ENCODE data around the gene PLPP6.

PLPP6 gene

DNA sequence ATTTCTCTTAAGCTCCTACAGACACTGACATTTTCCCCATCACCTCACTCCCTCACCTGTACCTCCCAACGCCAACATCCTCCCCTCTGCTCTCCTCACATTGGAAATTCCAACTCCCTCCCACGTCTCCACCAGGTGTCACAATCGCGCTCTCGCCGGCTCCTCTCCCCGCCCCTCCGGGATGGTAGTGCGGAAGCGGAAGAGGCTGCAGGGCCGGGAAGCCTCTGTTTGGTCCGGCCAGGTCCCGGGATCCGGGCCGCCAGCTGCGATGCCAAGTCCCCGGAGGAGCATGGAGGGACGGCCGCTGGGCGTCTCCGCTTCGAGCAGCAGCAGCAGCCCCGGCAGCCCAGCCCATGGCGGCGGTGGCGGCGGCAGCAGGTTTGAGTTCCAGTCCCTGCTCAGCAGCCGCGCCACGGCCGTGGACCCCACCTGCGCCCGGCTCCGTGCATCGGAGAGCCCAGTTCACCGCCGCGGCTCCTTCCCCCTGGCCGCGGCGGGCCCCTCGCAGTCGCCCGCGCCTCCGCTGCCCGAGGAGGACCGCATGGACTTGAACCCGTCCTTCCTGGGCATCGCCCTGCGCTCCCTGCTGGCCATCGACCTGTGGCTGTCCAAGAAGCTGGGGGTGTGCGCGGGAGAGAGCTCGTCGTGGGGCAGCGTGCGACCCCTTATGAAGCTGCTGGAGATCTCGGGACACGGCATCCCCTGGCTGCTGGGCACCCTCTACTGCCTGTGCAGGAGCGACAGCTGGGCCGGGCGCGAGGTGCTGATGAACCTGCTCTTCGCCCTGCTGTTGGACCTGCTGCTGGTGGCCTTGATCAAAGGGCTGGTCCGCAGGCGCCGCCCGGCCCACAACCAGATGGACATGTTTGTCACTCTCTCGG, at the start of gene PLPP6:
Gene PLPP6, plus strand, starts transcription at position 187 of the 881 bp plus-strand sequence. Its CDS starts 82 bp downstream, at position 269.
- peak; percentile 68 for TF ChIP-seq CTCF (conservative IDR thresholded peaks at IDR 0.05; ENCODE audit: low read depth, low read length)
- peak within 1 kb of the TSS; percentile 92 for H3K4me3 ChIP-seq (ENCODE audit: low read depth, low read length)
- peak; percentile 85 for DNase-seq (ENCODE audit: low read depth)

- no peak for TF ChIP-seq CTCF (conservative IDR thresholded peaks at IDR 0.05; ENCODE audit: low read depth, low read length)
- DNase-seq (ENCODE audit: low read depth), result no peak
- no peak overlapping the region for H3K4me3 ChIP-seq (ENCODE audit: low read depth, low read length)
Observed at GRCh38 chr9:4614627-4615026, 47.5 kb upstream of the PLPP6 start.

GRCh38 chr9:4615251-4615650, 46.8 kb upstream of the PLPP6 start:
- H3K4me3 ChIP-seq (ENCODE audit: low read depth, low read length), result no peak overlapping the region
- peak; percentile 79 for DNase-seq (ENCODE audit: low read depth)
- no peak for TF ChIP-seq CTCF (conservative IDR thresholded peaks at IDR 0.05; ENCODE audit: low read depth, low read length)

GRCh38 chr9:4615778-4616177, 46.3 kb upstream of the PLPP6 start:
- TF ChIP-seq CTCF (conservative IDR thresholded peaks at IDR 0.05; ENCODE audit: low read depth, low read length), result no peak
- no peak for DNase-seq (ENCODE audit: low read depth)
- no peak overlapping the region for H3K4me3 ChIP-seq (ENCODE audit: low read depth, low read length)

DNA sequence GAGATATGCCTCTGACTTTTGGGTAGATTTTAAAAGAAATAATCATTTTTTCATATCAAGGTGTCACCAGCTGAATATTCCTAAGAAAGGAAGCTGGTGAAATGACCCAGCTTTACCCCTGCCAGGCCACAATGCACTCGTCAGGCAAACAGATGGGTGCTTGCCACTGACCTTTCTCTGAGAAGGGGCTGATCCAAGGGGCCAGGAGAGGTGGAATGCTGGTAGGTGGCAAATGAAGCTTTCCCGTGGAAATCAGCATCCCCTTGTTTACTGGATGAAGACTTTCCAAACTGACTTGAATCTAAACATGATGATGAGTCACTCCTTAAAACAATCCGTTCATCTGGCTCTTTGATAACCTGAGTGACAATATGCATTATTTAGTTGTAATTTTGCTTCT, 44.3 kb upstream of the PLPP6 start:
- no peak for TF ChIP-seq CTCF (conservative IDR thresholded peaks at IDR 0.05; ENCODE audit: low read depth, low read length)
- H3K4me3 ChIP-seq (ENCODE audit: low read depth, low read length), result no peak overlapping the region
- no peak for DNase-seq (ENCODE audit: low read depth)

DNA sequence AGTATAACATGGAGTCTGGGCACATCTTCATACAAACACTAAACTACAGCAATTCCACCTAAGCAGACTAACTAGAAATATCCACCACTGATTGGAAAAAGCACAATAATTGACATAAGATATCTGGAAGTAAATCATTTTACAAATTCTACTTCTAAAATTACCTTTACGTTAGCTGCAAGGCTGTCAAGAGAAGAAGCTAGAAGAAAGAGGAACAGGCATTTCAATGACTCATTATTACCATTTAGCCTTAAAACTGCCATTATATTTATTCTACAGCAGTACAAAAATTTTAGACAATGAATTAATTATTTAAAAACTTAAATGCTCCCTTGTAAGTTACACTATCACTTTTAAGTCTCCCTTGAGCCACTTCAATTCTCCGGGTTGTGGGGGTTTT, 43.4 kb upstream of the PLPP6 start:
- H3K4me3 ChIP-seq (ENCODE audit: low read depth, low read length), result no peak overlapping the region
- no peak for TF ChIP-seq CTCF (conservative IDR thresholded peaks at IDR 0.05; ENCODE audit: low read depth, low read length)
- no peak for DNase-seq (ENCODE audit: low read depth)
